Liver (tissue), 9 donors: ENCODE data around the gene PARVG. TPM values are rescaled to one million over a fixed set of nuclear protein-coding genes. Genes with fewer than 3 reads are reported as not detected.

Experiments
- DNase-seq: peaks from one replicate; pipeline ENCODE4 v3.0.0-alpha.2; 2017; ENCODE audit warnings: low spot score
- H3K27ac ChIP-seq, 2 donors: one replicate each; pipeline ENCODE4 v1.7.0; 2013; ENCODE audit warnings: inconsistent platforms in 2 of 2, low read length in 2 of 2, control low read depth in 1 of 2, low read depth in 1 of 2, mild to moderate bottlenecking in 1 of 2
- H3K27me3 ChIP-seq, 4 donors: one replicate each; pipeline versions ENCODE4 v1.6.1 to v1.7.0; 2013; ENCODE audit warnings: low read length in 3 of 4, inconsistent platforms in 1 of 4, mild to moderate bottlenecking in 1 of 4, moderate library complexity in 1 of 4; ENCODE audit not compliant: control insufficient read depth in 4 of 4, insufficient read depth in 4 of 4
- H3K36me3 ChIP-seq, 4 donors: one replicate each; pipeline versions ENCODE4 v1.6.1 to v1.7.0; 2013; ENCODE audit warnings: low read length in 3 of 4, mild to moderate bottlenecking in 3 of 4, low read depth in 1 of 4, moderate library complexity in 1 of 4; ENCODE audit not compliant: control insufficient read depth in 4 of 4, insufficient read depth in 3 of 4
- H3K4me1 ChIP-seq, 4 donors: one replicate each; pipeline versions ENCODE4 v1.6.1 to v1.7.0; 2013; ENCODE audit warnings: low read length in 3 of 4, mild to moderate bottlenecking in 3 of 4, moderate library complexity in 1 of 4; ENCODE audit not compliant: control insufficient read depth in 4 of 4, insufficient read depth in 4 of 4
- H3K4me3 ChIP-seq, 3 donors: one replicate each; pipeline versions ENCODE4 v1.6.1 to v1.7.0; 2013; ENCODE audit warnings: low read length in 3 of 3, control low read depth in 1 of 3, low read depth in 1 of 3, mild to moderate bottlenecking in 1 of 3
- H3K9ac ChIP-seq, 2 donors: one replicate each; pipeline ENCODE4 v1.7.0; 2013; ENCODE audit warnings: low read length in 2 of 2, mild to moderate bottlenecking in 2 of 2, moderate library complexity in 2 of 2, control low read depth in 1 of 2, low read depth in 1 of 2
- H3K9me3 ChIP-seq, 4 donors: one replicate each; pipeline versions ENCODE4 v1.6.1 to v1.7.0; 2013; ENCODE audit warnings: low read length in 3 of 4; ENCODE audit not compliant: control insufficient read depth in 4 of 4
- ATF3 ChIP-seq: IDR thresholded peaks from 2 replicates; pipeline ENCODE4 v1.6.1; 2016; ENCODE audit warnings: antibody characterized with exemption
- EGR1 ChIP-seq, 2 donors: IDR thresholded peaks; 2 replicates each; pipeline ENCODE4 v1.6.1; 2016 to 2018; ENCODE audit warnings: antibody characterized with exemption in 2 of 2, low read depth in 2 of 2
- FOXA1 ChIP-seq: IDR thresholded peaks from 2 replicates; pipeline ENCODE4 v1.6.1; 2016; ENCODE audit warnings: antibody characterized with exemption
- FOXA2 ChIP-seq: IDR thresholded peaks from 2 replicates; pipeline ENCODE4 v1.6.1; 2016; ENCODE audit warnings: antibody characterized with exemption
- GABPA ChIP-seq, 2 donors: IDR thresholded peaks in 1 of 2; conservative IDR thresholded peaks in 1 of 2; 2 replicates each; pipeline ENCODE4 v1.6.1; 2016; ENCODE audit warnings: antibody characterized with exemption in 2 of 2, mild to moderate bottlenecking in 1 of 2, moderate library complexity in 1 of 2
- HNF4A ChIP-seq, 2 donors: conservative IDR thresholded peaks; 2 replicates each; pipeline ENCODE4 v1.6.1; 2016; ENCODE audit warnings: antibody characterized with exemption in 2 of 2, mild to moderate bottlenecking in 2 of 2
- HNF4G ChIP-seq: IDR thresholded peaks from 2 replicates; pipeline ENCODE4 v1.6.1; 2016; ENCODE audit warnings: antibody characterized with exemption
- JUND ChIP-seq, 2 donors: IDR thresholded peaks; 2 replicates each; pipeline ENCODE4 v1.6.1; 2016; ENCODE audit warnings: antibody characterized with exemption in 2 of 2
- MAX ChIP-seq: IDR thresholded peaks from 2 replicates; pipeline ENCODE4 v1.6.1; 2016; ENCODE audit warnings: antibody characterized with exemption
- NR2F2 ChIP-seq: IDR thresholded peaks from 2 replicates; pipeline ENCODE4 v1.6.1; 2016; ENCODE audit warnings: antibody characterized with exemption
- RAD21 ChIP-seq, 2 donors: IDR thresholded peaks; 2 replicates each; pipeline ENCODE4 v1.6.1; 2016; ENCODE audit warnings: antibody characterized with exemption in 2 of 2, mild to moderate bottlenecking in 2 of 2
- RXRA ChIP-seq, 2 donors: IDR thresholded peaks; 2 replicates each; pipeline ENCODE4 v1.6.1; 2017 to 2018; ENCODE audit warnings: antibody characterized with exemption in 2 of 2, mild to moderate bottlenecking in 1 of 2
- SP1 ChIP-seq: IDR thresholded peaks from 2 replicates; pipeline ENCODE4 v1.6.1; 2018; ENCODE audit warnings: antibody characterized with exemption, mild to moderate bottlenecking
- TAF1 ChIP-seq: conservative IDR thresholded peaks from 2 replicates; pipeline ENCODE4 v1.6.1; 2016; ENCODE audit warnings: antibody characterized with exemption, mild to moderate bottlenecking
- YY1 ChIP-seq: IDR thresholded peaks from 2 replicates; pipeline ENCODE4 v1.6.1; 2016; ENCODE audit warnings: antibody characterized with exemption, mild to moderate bottlenecking
- ZBTB33 ChIP-seq: IDR thresholded peaks from 2 replicates; pipeline ENCODE4 v1.6.1; 2016; ENCODE audit warnings: antibody characterized with exemption
- WGBS: extraction: QIAGEN DNeasy Blood & Tissue Kit; methylation state at CpG from one replicate; pipeline ENCODE4 v1.1.7; 2013; 5-methylcytosine and 5-hydroxymethylcytosine counted together
- polyA plus RNA-seq, 2 donors: library from polyadenylated mRNA; stranded (reverse) in 1 of 2; unstranded in 1 of 2; fragments of 200-250 nt in 1 of 2; fragments of >200 nt in 1 of 2; fragmentation: Nextera tagmentation in 1 of 2; extraction: Ambion mirVana in 1 of 2; gene quantifications; one replicate each; pipeline versions ENCODE4 v1.2.1 to v1.2.3, GENCODE V29; 2013 to 2015
- total RNA-seq, 2 donors: library from RNA; depleted of rRNA; stranded (reverse); fragments of >200 nt; gene quantifications; one replicate each; pipeline ENCODE4 v1.2.3, GENCODE V29; 2014
- TF ChIP-seq, protein P1 (sequence below): IDR thresholded peaks from 2 replicates; pipeline ENCODE4 v1.6.1; 2016; ENCODE audit warnings: antibody characterized with exemption, mild to moderate bottlenecking
- TF ChIP-seq, protein P2 (sequence below): fragments of 150-350 bp; IDR thresholded peaks from 2 replicates; pipeline ENCODE4 v1.5.1; 2017; ENCODE audit warnings: improper control_type of control experiment, low read depth, low read length; ENCODE audit not compliant: missing input control
- donor health status: healthy.
- donor health status: healthy.
- donor health status: healthy.
- donor health status: healthy.
- donor health status: healthy.

Gene PARVG
- total and polyA plus RNA-seq, 4 donors, result 4.0 to 12.1 (median 6.6) TPM

DNA sequence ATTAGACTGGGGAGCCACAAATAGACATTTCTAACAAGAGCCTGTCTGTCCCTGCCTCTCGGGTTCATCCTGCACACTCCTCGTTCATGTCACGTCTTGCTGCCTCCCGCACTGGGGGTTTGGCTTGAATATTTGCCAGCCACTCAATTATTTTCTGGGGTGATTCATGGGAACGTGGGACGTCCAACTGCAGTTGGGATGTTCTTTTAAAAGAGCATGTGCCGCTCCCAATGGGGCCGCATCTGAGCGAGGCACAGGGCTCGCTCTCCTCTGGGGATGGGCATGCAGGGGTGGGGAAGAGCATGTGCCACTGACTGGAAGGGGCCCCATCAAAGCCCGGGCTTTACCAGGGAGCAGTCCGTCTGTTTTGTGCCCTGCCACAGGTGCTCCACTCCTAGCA is 43.4 kb downstream of the PARVG start:
- Histone ChIP-seq H3K4me1 (no peaks in the 10 kb centered on the region), H3K9me3 (peaks cover 4 to 9% (median 4%) of the 10 kb centered on the region in 4 donors), H3K27me3 (peaks cover 0 to 5% (median 0%) of the 10 kb centered on the region in 4 donors), H3K9ac (no peak overlapping the region), H3K36me3 (no peaks in the 10 kb centered on the region), H3K4me3 (no peak overlapping the region), H3K27ac (no peak overlapping the region)
- TF ChIP-seq SP1 (no peak), FOXA1 (no peak), EGR1 (IDR thresholded peaks at IDR 0.05; ENCODE audit: low read depth in 2 of 2) (no peak), YY1 (no peak), MAX (no peak), RXRA (IDR thresholded peaks at IDR 0.05) (no peak), NR2F2 (no peak), RAD21 (IDR thresholded peaks at IDR 0.05) (no peak), TAF1 (no peak), GABPA (IDR thresholded peaks at IDR 0.05 in 1 of 2, conservative IDR thresholded peaks at IDR 0.05 in 1 of 2) (no peak), ATF3 (no peak), JUND (IDR thresholded peaks at IDR 0.05) (no peak), FOXA2 (no peak), HNF4A (conservative IDR thresholded peaks at IDR 0.05) (no peak), HNF4G (no peak), ZBTB33 (no peak)
- TF ChIP-seq, protein P1, sequence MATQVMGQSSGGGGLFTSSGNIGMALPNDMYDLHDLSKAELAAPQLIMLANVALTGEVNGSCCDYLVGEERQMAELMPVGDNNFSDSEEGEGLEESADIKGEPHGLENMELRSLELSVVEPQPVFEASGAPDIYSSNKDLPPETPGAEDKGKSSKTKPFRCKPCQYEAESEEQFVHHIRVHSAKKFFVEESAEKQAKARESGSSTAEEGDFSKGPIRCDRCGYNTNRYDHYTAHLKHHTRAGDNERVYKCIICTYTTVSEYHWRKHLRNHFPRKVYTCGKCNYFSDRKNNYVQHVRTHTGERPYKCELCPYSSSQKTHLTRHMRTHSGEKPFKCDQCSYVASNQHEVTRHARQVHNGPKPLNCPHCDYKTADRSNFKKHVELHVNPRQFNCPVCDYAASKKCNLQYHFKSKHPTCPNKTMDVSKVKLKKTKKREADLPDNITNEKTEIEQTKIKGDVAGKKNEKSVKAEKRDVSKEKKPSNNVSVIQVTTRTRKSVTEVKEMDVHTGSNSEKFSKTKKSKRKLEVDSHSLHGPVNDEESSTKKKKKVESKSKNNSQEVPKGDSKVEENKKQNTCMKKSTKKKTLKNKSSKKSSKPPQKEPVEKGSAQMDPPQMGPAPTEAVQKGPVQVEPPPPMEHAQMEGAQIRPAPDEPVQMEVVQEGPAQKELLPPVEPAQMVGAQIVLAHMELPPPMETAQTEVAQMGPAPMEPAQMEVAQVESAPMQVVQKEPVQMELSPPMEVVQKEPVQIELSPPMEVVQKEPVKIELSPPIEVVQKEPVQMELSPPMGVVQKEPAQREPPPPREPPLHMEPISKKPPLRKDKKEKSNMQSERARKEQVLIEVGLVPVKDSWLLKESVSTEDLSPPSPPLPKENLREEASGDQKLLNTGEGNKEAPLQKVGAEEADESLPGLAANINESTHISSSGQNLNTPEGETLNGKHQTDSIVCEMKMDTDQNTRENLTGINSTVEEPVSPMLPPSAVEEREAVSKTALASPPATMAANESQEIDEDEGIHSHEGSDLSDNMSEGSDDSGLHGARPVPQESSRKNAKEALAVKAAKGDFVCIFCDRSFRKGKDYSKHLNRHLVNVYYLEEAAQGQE, result no peak
- TF ChIP-seq, protein P2, sequence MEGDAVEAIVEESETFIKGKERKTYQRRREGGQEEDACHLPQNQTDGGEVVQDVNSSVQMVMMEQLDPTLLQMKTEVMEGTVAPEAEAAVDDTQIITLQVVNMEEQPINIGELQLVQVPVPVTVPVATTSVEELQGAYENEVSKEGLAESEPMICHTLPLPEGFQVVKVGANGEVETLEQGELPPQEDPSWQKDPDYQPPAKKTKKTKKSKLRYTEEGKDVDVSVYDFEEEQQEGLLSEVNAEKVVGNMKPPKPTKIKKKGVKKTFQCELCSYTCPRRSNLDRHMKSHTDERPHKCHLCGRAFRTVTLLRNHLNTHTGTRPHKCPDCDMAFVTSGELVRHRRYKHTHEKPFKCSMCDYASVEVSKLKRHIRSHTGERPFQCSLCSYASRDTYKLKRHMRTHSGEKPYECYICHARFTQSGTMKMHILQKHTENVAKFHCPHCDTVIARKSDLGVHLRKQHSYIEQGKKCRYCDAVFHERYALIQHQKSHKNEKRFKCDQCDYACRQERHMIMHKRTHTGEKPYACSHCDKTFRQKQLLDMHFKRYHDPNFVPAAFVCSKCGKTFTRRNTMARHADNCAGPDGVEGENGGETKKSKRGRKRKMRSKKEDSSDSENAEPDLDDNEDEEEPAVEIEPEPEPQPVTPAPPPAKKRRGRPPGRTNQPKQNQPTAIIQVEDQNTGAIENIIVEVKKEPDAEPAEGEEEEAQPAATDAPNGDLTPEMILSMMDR, result no peak
- DNase-seq, result no peak
- 62% methylated on average over 12 of the region's 12 CpGs for WGBS
